ENCODE results near the gene FAM24A. TPM values are rescaled to one million over a fixed set of nuclear protein-coding genes. Genes with fewer than 3 reads are reported as not detected.
"Not testable (repeated sequence)": the region's sequence is repeated elsewhere in the genome, so short reads cannot be mapped to it uniquely, and the experiment has no call there.

Gene FAM24A
- not detected for polyA plus RNA-seq (2012; ENCODE audit: low read depth, missing spikeins)

- DNase-seq (ENCODE audit: insufficient read length, low spot score) = no peak
- TF ChIP-seq POLR2A (IDR thresholded peaks at IDR 0.05; ENCODE audit: low read depth, low read length) (no peak), SPI1 (IDR thresholded peaks at IDR 0.05; ENCODE audit: low read depth, low read length) (no peak), PAX5 (IDR thresholded peaks at IDR 0.05; ENCODE audit: insufficient read depth, low read length, severe bottlenecking) (no peak), POU2F2 (IDR thresholded peaks at IDR 0.05; ENCODE audit: low read depth, low read length) (no peak), POLR2AphosphoS5 (IDR thresholded peaks at IDR 0.05; ENCODE audit: low read depth, low read length) (no peak), TAF1 (IDR thresholded peaks at IDR 0.05; ENCODE audit: low read depth, low read length) (no peak)
- no peak for FAIRE-seq
These were observed at the start of gene FAM24A for GRCh38 chr10:122910310-122910709. TSS of gene FAM24A (plus strand) at chr10:122910610. CDS start at chr10:122911635, 1,025 bp downstream.

- FAIRE-seq (no peak), DNase-seq (ENCODE audit: insufficient read length, low spot score) (no peak)
- TF ChIP-seq PAX5 (IDR thresholded peaks at IDR 0.05; ENCODE audit: insufficient read depth, low read length, severe bottlenecking) = no peak
- no peak for TF ChIP-seq TAF1 (IDR thresholded peaks at IDR 0.05; ENCODE audit: low read depth, low read length)
- no peak for TF ChIP-seq POLR2A (IDR thresholded peaks at IDR 0.05; ENCODE audit: low read depth, low read length)
- TF ChIP-seq POLR2AphosphoS5 (IDR thresholded peaks at IDR 0.05; ENCODE audit: low read depth, low read length) = no peak
- no peak for TF ChIP-seq SPI1 (IDR thresholded peaks at IDR 0.05; ENCODE audit: low read depth, low read length)
- TF ChIP-seq POU2F2 (IDR thresholded peaks at IDR 0.05; ENCODE audit: low read depth, low read length) = no peak
These were observed 48.7 kb upstream of the FAM24A start for GRCh38 chr10:122861711-122862161.

GRCh38 chr10:122863216-122864193, 46.9 kb upstream of the FAM24A start:
- TF ChIP-seq POLR2AphosphoS5 (IDR thresholded peaks at IDR 0.05; ENCODE audit: low read depth, low read length) (no peak), POLR2A (IDR thresholded peaks at IDR 0.05; ENCODE audit: low read depth, low read length) (no peak), POU2F2 (IDR thresholded peaks at IDR 0.05; ENCODE audit: low read depth, low read length) (no peak), PAX5 (IDR thresholded peaks at IDR 0.05; ENCODE audit: insufficient read depth, low read length, severe bottlenecking) (no peak), TAF1 (IDR thresholded peaks at IDR 0.05; ENCODE audit: low read depth, low read length) (no peak), SPI1 (IDR thresholded peaks at IDR 0.05; ENCODE audit: low read depth, low read length) (no peak)
- no peak for DNase-seq (ENCODE audit: insufficient read length, low spot score)
- FAIRE-seq = no peak

- DNase-seq (ENCODE audit: insufficient read length, low spot score) (no peak), FAIRE-seq (no peak)
- TF ChIP-seq POU2F2 (IDR thresholded peaks at IDR 0.05; ENCODE audit: low read depth, low read length) (no peak), POLR2AphosphoS5 (IDR thresholded peaks at IDR 0.05; ENCODE audit: low read depth, low read length) (no peak), PAX5 (IDR thresholded peaks at IDR 0.05; ENCODE audit: insufficient read depth, low read length, severe bottlenecking) (no peak)
These were observed 46.2 kb upstream of the FAM24A start for GRCh38 chr10:122864194-122864592.

- DNase-seq (ENCODE audit: insufficient read length, low spot score) (no peak), FAIRE-seq (no peak)
- TF ChIP-seq SPI1 (IDR thresholded peaks at IDR 0.05; ENCODE audit: low read depth, low read length) (no peak), PAX5 (IDR thresholded peaks at IDR 0.05; ENCODE audit: insufficient read depth, low read length, severe bottlenecking) (no peak), POU2F2 (IDR thresholded peaks at IDR 0.05; ENCODE audit: low read depth, low read length) (no peak), POLR2A (IDR thresholded peaks at IDR 0.05; ENCODE audit: low read depth, low read length) (no peak), TAF1 (IDR thresholded peaks at IDR 0.05; ENCODE audit: low read depth, low read length) (no peak), POLR2AphosphoS5 (IDR thresholded peaks at IDR 0.05; ENCODE audit: low read depth, low read length) (no peak)
These were observed 45.5 kb upstream of the FAM24A start for GRCh38 chr10:122864901-122865300.

- DNase-seq (ENCODE audit: insufficient read length, low spot score); FAIRE-seq: not testable (repeated sequence)
These were observed 43.5 kb upstream of the FAM24A start for GRCh38 chr10:122866757-122867482.

GRCh38 chr10:122868768-122869167, 41.6 kb upstream of the FAM24A start:
- not testable (repeated sequence) for DNase-seq (ENCODE audit: insufficient read length, low spot score); FAIRE-seq

GRCh38 chr10:122871947-122872346, 38.5 kb upstream of the FAM24A start:
- not testable (repeated sequence) for FAIRE-seq; DNase-seq (ENCODE audit: insufficient read length, low spot score)

- FAIRE-seq (no peak), DNase-seq (ENCODE audit: insufficient read length, low spot score) (no peak)
- TF ChIP-seq PAX5 (IDR thresholded peaks at IDR 0.05; ENCODE audit: insufficient read depth, low read length, severe bottlenecking) (no peak), POLR2AphosphoS5 (IDR thresholded peaks at IDR 0.05; ENCODE audit: low read depth, low read length) (no peak), POU2F2 (IDR thresholded peaks at IDR 0.05; ENCODE audit: low read depth, low read length) (no peak)
These were observed 34.5 kb upstream of the FAM24A start for GRCh38 chr10:122875843-122876466.

- no peak for DNase-seq (ENCODE audit: insufficient read length, low spot score)
- FAIRE-seq = no peak
These were observed 33.9 kb upstream of the FAM24A start for GRCh38 chr10:122876467-122876855.

More at GRCh38 chr10:122876467-122876855, 33.9 kb upstream of the FAM24A start:
- TF ChIP-seq TAF1 (IDR thresholded peaks at IDR 0.05; ENCODE audit: low read depth, low read length) = no peak
- no peak for TF ChIP-seq PAX5 (IDR thresholded peaks at IDR 0.05; ENCODE audit: insufficient read depth, low read length, severe bottlenecking)
- no peak for TF ChIP-seq POLR2A (IDR thresholded peaks at IDR 0.05; ENCODE audit: low read depth, low read length)
- TF ChIP-seq POLR2AphosphoS5 (IDR thresholded peaks at IDR 0.05; ENCODE audit: low read depth, low read length) = no peak
- no peak for TF ChIP-seq SPI1 (IDR thresholded peaks at IDR 0.05; ENCODE audit: low read depth, low read length)
- TF ChIP-seq POU2F2 (IDR thresholded peaks at IDR 0.05; ENCODE audit: low read depth, low read length) = no peak
